Natural killer cell (primary cell): ENCODE results near the gene COL20A1. TPM values are rescaled to one million over a fixed set of nuclear protein-coding genes. Genes with fewer than 3 reads are reported as not detected.

Source experiments
- ATAC-seq, 3 donors: fragments of 150-1000 bp in 2 of 3; fragments of 200-7000 bp in 1 of 3; cut with Tn5 transposase; 1 replicate in 1 of 3; 2 replicates in 2 of 3; pipeline ENCODE4 v1.10.0; 2021; ENCODE audit warnings: mild to moderate bottlenecking in 2 of 3, moderate library complexity in 2 of 3
- DNase-seq, 2 donors: peaks; one replicate each; pipeline versions ENCODE4 v3.0.0 to v3.0.0-alpha.2; 2013 to 2021; ENCODE audit warnings: mixed read lengths in 1 of 2
- H3K27ac ChIP-seq: one replicate; pipeline ENCODE4 v1.5.1; 2013; ENCODE audit warnings: mild to moderate bottlenecking, low read length
- H3K27me3 ChIP-seq: one replicate; pipeline ENCODE4 v1.6.1; 2013; ENCODE audit warnings: low read length; ENCODE audit not compliant: control insufficient read depth, insufficient read depth
- H3K36me3 ChIP-seq: one replicate; pipeline ENCODE4 v1.6.1; 2013; ENCODE audit warnings: low read length; ENCODE audit not compliant: control insufficient read depth, insufficient read depth
- H3K4me1 ChIP-seq: one replicate; pipeline ENCODE4 v1.6.1; 2013; ENCODE audit warnings: low read length; ENCODE audit not compliant: control insufficient read depth, insufficient read depth
- H3K4me3 ChIP-seq: one replicate; pipeline ENCODE4 v1.5.1; 2013; ENCODE audit warnings: low read length
- H3K9me3 ChIP-seq: one replicate; pipeline ENCODE4 v1.6.1; 2013; ENCODE audit warnings: low read length; ENCODE audit not compliant: control insufficient read depth, insufficient read depth
- H3K27ac Mint-ChIP-seq, 2 donors: one replicate each; pipeline ENCODE4 v1.8.0; 2022; ENCODE audit warnings: mild to moderate bottlenecking in 2 of 2, mixed read lengths in 2 of 2, moderate library complexity in 1 of 2
- H3K27me3 Mint-ChIP-seq, 2 donors: one replicate each; pipeline ENCODE4 v1.8.0; 2022; ENCODE audit warnings: low read depth in 2 of 2, mixed read lengths in 2 of 2
- H3K36me3 Mint-ChIP-seq: one replicate; pipeline ENCODE4 v1.8.0; 2022; ENCODE audit warnings: mixed read lengths
- H3K4me1 Mint-ChIP-seq, 2 donors: one replicate each; pipeline ENCODE4 v1.8.0; 2022; ENCODE audit warnings: mixed read lengths in 2 of 2
- H3K4me3 Mint-ChIP-seq: one replicate; pipeline ENCODE4 v1.8.0; 2022; ENCODE audit warnings: mild to moderate bottlenecking, moderate library complexity, mixed read lengths
- H3K9me3 Mint-ChIP-seq, 2 donors: one replicate each; pipeline ENCODE4 v1.8.0; 2022; ENCODE audit warnings: mixed read lengths in 2 of 2
- WGBS: methylation state at CpG from one replicate; pipeline ENCODE4 v1.1.7; 2013; ENCODE audit warnings: missing lambda C conversion rate; ENCODE audit not compliant: insufficient coverage; 5-methylcytosine and 5-hydroxymethylcytosine counted together
- intact Hi-C: fragments of 100-400 bp; cut with micrococcal nuclease; formaldehyde crosslinking; loops from one replicate; pipeline ENCODE4 v1.14.2; 2022
- total RNA-seq, 4 donors: library from RNA; stranded (reverse); fragments of 120-200 nt in 1 of 4; gene quantifications; one replicate each; pipeline versions ENCODE4 v1.2.3 to v1.2.4, GENCODE V29; 2013 to 2022
- TF ChIP-seq, protein P1 (sequence below): fragments of 200-600 bp; IDR thresholded peaks from one replicate; pipeline ENCODE4 v1.8.0; 2022; ENCODE audit warnings: antibody characterized with exemption

Gene COL20A1
- total RNA-seq, 3 donors from 2014 or later (not counting 1 experiment from before 2014, with no cell fraction given) = 0.12 to 0.33 TPM; not detected in 1

DNA sequence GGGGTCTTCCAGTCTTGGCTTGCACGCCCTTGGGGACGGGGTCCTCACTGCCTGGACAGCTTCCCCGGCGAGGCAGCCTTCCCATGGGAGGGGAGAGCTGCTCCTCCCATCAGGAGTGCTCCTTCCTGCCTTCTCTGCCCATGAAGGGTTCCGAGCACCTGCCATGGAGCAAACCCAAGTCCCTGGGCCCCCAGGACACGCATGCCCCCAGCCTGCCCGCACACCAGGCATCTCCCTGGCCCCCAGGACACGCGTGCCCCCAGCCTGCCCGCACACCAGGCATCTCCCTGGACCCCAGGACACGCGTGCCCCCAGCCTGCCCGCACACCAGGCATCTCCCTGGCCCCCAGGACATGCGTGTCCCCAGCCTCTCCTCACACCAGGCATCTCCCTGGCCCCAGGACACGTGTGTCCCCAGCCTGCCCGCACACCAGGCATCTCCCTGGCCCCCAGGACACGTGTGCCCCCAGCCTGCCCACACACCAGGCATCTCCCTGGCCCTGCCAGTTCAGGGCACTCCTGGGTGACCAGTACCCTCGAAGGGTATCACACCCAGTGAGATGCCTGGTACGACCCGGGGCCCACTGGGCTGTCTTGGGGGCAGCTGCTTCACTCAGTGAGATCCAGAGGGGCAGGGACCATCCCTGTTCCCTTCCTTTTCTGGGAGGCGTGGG is 21.7 kb downstream of the COL20A1 start:
- H3K36me3 ChIP-seq = no peaks in the 10 kb centered on the region
- TF ChIP-seq, protein P1, sequence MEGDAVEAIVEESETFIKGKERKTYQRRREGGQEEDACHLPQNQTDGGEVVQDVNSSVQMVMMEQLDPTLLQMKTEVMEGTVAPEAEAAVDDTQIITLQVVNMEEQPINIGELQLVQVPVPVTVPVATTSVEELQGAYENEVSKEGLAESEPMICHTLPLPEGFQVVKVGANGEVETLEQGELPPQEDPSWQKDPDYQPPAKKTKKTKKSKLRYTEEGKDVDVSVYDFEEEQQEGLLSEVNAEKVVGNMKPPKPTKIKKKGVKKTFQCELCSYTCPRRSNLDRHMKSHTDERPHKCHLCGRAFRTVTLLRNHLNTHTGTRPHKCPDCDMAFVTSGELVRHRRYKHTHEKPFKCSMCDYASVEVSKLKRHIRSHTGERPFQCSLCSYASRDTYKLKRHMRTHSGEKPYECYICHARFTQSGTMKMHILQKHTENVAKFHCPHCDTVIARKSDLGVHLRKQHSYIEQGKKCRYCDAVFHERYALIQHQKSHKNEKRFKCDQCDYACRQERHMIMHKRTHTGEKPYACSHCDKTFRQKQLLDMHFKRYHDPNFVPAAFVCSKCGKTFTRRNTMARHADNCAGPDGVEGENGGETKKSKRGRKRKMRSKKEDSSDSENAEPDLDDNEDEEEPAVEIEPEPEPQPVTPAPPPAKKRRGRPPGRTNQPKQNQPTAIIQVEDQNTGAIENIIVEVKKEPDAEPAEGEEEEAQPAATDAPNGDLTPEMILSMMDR = no peak
- no peak overlapping the region for H3K4me3 ChIP-seq
- no peaks in the 10 kb centered on the region for H3K9me3 Mint-ChIP-seq
- H3K27ac Mint-ChIP-seq = no peak overlapping the region
- 78% methylated on average over 21 of the region's 21 CpGs for WGBS
- H3K27ac ChIP-seq = no peak overlapping the region
- H3K27me3 Mint-ChIP-seq = no peaks in the 10 kb centered on the region
- no peak for DNase-seq
- ATAC-seq = no peak
- H3K9me3 ChIP-seq = no peaks in the 10 kb centered on the region
- no peaks in the 10 kb centered on the region for H3K4me1 Mint-ChIP-seq
- peaks cover 3% of the 10 kb centered on the region for H3K4me1 ChIP-seq
- H3K27me3 ChIP-seq = no peaks in the 10 kb centered on the region
- no peak overlapping the region for H3K4me3 Mint-ChIP-seq
- intact Hi-C loops = no loop called here
- H3K36me3 Mint-ChIP-seq = no peaks in the 10 kb centered on the region

DNA sequence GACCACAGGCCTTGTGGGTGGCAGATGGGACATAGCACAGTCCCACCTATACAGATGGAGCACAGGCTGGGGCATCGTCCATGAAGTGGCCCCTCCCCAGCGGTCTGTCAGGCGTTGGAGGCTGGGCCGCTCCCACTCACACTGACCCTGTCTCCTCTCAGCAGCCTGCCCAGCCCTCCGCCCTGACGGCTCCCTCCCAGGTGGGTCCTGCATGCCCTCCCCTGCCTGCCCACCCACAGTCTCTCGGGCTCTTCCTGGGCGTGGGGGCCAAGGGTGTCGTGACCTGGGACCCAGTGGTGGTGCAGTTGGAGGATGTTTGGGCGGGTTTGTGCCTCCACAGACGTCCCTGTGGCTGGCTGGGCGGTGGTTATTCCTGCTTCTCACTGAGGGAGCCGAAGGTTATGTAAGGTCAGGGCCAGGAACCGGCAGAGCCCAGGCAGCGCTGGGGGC is 22.3 kb downstream of the COL20A1 start:
- H3K4me1 ChIP-seq = peaks cover 3% of the 10 kb centered on the region
- intact Hi-C loops = no loop called here
- 68% methylated on average over 15 of the region's 15 CpGs for WGBS
- no peaks in the 10 kb centered on the region for H3K36me3 ChIP-seq
- no peak overlapping the region for H3K4me3 ChIP-seq
- Mint-ChIP-seq H3K9me3 (no peaks in the 10 kb centered on the region), H3K36me3 (no peaks in the 10 kb centered on the region), H3K4me1 (no peaks in the 10 kb centered on the region), H3K27ac (no peak overlapping the region), H3K4me3 (no peak overlapping the region), H3K27me3 (no peaks in the 10 kb centered on the region)
- no peak for DNase-seq
- H3K27ac ChIP-seq = no peak overlapping the region
- no peaks in the 10 kb centered on the region for H3K27me3 ChIP-seq
- ATAC-seq = no peak
- TF ChIP-seq, protein P1 = no peak
- no peaks in the 10 kb centered on the region for H3K9me3 ChIP-seq

DNA sequence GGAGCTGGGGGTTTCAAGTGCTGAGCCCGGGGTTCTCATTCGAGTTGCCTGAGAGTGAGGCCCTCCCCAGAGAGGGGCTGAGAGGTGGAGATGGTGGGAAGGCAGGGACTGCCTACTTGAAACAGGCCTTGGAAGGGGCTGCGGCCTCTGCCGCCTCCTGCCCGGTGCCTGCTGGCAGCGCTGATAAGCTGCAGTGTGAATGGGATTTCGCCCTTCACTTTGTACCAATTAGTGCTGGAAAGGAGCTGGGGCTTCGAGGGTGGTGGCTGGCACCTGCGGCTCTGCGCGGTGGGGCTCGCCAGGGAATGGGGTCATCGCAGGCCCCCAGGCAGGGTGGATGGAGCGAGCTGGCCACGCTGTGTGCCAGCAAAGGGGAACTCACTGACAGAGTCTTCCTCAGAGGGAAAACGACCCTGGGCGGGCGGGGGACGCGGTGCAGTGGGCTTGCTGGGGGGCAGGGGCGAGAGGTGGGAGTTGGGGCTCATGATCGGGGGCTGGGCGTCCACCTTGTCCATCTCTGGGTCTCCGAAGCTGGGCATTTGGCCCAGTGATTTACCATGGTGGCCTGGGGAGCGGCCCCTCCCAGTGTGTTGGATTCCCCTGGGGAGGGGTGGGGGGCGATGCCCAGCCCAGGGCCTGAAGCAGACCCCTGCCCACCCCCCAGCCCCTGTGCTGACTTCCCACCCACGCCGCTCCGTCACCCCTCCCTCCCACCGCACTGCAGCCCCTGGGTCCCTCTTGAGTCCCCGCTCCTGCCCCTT is 22.9 kb downstream of the COL20A1 start:
- 79% methylated on average over 30 of the region's 31 CpGs for WGBS
- Mint-ChIP-seq H3K4me1 (no peaks in the 10 kb centered on the region), H3K27ac (no peak overlapping the region), H3K36me3 (no peaks in the 10 kb centered on the region), H3K9me3 (no peaks in the 10 kb centered on the region), H3K4me3 (no peak overlapping the region), H3K27me3 (no peaks in the 10 kb centered on the region)
- Histone ChIP-seq H3K4me3 (no peak overlapping the region), H3K4me1 (peaks cover 3% of the 10 kb centered on the region), H3K9me3 (no peaks in the 10 kb centered on the region), H3K27ac (no peak overlapping the region), H3K27me3 (no peaks in the 10 kb centered on the region), H3K36me3 (no peaks in the 10 kb centered on the region)
- ATAC-seq (no peak), DNase-seq (no peak)
- intact Hi-C loops = no loop called here
- TF ChIP-seq, protein P1 = no peak
